ENCODE data around the gene APBB3.

DNA sequence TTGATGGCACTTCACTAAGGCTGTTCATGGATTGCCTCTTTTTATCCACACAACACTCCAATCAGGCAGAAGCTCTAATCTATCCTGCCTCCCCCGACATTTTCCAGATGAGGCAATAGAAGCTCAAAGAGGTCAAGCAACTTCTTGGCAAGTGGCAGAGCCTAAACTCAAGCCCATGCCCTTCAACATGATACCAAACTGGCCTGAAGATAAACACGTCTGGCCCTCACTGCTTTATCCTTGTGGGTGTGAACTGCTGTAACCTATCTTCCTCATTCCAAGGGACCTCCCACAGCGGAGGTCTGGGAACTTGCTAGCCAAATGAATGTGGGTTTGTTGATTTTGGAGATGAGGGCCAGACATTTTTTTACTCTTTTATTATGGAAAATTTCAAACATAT, 9.8 kb upstream of the APBB3 start:
- TF ChIP-seq EZH2 (IDR thresholded peaks at IDR 0.05; ENCODE audit: borderline replicate concordance, insufficient read depth, low read length, poor library complexity, severe bottlenecking): no peak
- no peak for TF ChIP-seq EP300 (conservative IDR thresholded peaks at IDR 0.05; ENCODE audit: poor library complexity, severe bottlenecking)
- TF ChIP-seq RAD21 (conservative IDR thresholded peaks at IDR 0.05): no peak

All from neural cell (in vitro differentiated cells).